ENCODE measurements around the gene JAZF1.
"Not testable (repeated sequence)": the region's sequence is repeated elsewhere in the genome, so short reads cannot be mapped to it uniquely, and the experiment has no call there.

The JAZF1 gene

DNA sequence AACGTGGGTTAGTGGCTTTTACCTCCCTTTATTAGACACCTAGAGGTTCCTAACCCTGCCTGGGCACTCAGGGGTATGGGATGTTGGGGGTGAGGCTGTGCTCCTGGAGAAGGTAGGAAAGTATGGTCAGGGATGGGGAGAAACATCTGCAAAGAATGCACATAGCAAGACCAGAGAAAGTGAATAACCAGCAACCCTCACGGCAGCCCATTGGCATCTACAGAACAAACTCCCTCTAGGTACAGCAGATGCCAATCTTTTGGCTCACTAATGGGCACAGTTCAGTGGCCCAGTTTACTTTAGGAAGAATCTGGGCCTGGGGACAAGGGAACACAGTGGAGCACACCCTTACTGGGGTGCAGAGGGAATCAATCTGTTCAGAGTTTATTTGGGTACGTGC is 143.9 kb downstream of the JAZF1 start:
- DNase-seq, result no peak

DNA sequence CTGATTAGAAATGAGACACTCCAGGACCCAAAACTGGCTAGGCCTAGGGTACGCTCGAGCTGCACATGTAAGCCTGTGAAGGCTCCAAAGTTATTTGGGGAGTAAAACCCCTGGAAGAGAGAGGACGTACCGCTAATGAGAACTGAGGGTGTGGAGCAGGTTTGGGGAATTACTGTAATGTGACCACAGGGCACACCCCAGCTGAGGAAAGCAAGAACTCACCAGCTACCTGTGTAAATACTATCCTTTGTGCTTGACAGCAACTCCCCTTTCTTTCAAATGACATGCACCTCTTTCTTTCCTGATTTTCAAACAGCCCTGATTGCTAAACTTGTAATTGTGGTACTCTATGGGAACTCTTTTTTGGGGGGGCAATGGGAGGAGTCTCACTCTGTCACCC is 147.2 kb downstream of the JAZF1 start:
- DNase-seq, result no peak

DNA sequence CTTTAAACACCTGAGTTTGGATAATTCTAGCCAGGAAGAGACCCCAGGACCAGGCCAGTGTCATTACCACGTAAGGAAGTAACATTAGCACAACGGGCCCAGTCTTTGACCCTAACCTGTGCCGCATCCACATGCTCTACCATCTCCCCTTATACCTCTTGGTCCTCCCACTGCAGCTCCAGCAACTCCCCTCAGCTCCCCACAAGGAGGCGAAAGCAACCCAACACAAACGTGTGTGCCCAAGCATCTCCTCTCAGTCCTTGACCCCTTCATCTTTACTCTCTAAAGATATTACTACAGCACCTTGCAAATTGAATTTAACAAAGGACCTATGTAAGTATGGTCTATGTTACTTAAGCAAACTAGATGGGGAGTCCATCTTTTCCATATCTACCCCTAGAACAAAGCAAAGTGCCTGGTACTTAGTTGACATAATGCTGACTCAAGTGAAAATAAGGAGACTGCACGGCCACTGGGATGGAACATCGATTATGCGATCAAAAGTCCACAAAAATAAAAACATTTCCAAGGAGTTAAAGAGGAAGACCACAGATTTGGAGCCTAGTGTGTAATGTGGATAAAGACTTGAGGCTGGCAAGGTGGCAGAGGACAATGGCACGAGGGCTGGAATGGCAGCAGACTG is 147.7 kb downstream of the JAZF1 start:
- no peak for DNase-seq

DNA sequence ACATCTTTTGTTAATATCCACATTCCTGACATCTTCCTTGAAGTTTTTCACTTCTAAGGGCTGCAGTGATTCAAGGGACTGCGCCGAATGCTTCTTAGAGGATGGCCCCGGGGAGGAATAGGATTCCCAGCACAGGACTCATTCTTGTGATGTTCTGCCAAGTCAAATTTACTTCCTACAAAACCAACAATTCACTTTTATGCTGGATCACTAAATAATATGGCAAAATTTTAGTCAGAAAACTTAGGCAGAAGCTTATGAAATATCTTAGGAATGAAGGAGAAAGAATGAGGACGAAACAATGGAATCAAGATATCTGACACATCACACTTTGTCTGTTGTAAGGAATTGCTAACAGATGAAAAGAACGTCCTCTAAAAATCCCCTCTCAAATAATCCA is 151.5 kb downstream of the JAZF1 start:
- no peak for DNase-seq

DNA sequence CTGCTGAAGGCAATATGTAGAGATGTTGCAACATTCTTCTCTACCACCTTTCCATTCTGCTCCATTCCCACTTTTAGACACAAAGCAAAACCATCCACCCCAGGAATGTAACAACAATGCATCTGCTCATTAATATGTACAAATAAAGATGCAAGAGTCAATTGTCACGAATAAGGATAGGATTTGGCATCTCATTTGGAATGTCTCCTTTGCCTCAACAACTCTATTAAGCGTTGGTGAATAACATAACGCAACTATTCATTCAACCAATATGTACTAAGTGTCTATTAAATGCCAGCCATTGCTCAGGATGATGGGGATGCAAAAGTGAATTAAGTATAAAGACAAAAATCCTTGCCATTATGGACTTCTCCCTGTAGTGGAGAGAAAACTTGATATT is 152.1 kb downstream of the JAZF1 start:
- no peak for DNase-seq

DNA sequence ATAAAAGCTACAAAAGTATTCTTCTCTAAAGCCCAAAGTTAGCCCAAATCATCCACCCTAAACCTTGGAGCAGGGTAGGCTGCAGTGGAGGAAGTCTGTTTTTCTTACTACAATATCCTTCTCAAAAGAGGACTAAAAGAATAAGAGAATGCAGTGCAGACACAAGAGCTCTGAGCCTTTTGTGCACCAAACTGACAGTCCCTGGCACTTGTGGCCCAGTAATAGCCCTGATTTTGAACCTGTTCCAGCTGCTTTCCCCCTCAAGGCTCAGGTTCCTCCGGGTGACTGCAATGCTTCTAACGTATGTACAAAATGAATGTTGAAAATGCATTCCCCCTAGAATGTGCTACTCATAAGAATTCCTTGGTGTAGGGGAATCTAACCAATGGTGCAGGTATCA is 154.4 kb downstream of the JAZF1 start:
- no peak for DNase-seq

DNA sequence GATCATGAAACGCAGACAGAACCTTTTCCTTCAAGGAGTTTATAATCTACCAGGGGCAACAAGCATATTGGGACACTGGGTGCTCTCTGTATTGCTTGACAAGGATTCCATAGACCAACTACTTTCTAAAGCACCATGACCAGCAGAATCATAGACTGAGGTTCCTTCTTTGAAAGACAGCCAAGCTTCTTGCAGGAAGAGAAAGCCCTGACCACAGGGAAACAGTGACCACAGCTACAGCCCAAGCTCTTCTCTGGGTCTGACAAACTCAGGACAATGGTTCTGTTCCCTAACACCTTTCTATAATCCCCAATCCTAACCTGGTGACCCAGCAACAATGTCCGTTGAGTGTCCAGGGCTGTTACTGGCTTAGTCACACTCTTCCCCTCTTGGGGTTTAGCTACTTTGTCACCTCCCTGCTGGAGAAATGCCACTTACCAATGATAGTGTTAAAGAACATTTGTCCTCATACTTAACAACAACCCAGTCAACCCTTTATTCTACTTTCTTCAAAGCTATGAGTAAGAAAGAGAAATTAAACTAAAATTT is 155.7 kb downstream of the JAZF1 start:
- no peak for DNase-seq

DNA sequence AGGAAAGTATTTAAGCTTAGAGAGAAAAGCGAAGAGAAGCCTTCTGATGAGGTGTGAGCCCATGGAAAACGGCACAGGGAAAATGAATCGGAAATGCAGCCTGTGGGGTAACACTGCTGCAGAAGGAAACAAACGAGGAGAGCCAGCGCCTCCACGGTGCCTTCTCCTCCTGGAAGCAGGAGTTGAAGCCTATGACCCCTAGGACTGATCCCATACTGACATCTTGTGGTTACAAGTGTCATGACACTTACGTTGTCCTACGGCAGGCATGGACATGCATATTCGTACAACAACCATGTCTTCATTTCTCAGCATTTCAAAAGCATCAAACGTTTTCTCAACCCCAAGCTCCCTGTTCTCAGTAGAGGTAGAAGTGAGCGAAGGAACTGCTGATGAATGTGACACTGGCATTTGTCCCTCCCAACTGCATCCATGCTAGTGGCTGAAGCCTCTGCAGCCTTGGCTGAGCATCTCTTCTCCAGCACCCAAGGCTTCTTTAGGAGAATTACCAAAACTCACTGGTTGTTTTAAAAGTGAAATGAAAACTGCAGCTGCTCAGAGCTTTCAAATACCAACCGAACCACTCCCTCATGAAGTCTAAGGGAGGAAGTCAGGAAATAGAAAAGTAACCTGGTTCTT is 160.2 kb downstream of the JAZF1 start:
- peak in 3 of 5 donors; percentile 8 to 64 (median 32) for DNase-seq

DNA sequence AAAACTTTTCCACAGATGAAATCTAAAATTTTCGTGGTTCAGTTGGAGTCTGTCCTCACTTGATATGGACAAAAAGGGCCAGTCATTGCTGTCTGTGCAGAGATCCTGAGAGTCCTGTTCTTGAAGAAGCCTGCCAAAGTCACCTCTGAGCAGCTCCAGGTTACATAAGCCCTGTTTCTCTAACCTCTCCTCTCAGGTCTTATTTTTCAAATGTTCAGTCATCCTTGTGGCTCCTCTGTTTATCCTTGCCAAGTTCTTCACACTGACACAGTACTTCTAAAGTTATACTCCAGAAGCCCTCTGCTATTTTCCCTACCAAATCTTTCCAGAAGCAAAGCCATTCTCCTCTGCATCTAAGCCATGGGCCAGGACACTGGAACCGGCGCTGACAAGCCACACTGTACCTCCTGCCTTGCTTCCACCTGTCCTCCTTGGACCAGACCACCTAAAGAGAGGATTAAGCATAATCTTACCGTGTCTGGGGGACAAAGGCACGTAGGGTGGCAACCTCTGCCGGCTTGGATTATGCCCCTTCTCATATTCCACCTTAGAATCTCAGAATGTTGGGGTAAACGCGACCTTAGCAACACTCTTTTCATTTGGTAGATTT is 161.6 kb downstream of the JAZF1 start:
- no peak for DNase-seq

DNA sequence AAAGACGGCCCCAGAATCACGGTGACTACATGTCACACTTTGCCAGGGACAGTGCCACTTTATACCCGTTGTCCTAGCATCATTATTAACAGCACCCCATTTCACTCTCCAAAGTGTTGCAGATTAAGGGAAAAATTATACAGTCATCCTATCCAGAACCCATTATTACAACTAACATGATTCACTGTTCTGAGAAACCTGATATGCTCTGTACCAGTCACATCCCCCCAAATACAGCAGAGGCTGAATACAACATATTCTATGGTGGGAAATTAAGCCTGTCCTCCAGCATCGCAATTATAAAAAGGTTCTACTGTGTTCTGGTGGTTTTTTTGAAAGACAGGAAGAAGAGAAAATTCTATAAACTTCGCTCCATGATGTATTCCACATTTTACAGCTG is 162.1 kb downstream of the JAZF1 start:
- no peak for DNase-seq

DNA sequence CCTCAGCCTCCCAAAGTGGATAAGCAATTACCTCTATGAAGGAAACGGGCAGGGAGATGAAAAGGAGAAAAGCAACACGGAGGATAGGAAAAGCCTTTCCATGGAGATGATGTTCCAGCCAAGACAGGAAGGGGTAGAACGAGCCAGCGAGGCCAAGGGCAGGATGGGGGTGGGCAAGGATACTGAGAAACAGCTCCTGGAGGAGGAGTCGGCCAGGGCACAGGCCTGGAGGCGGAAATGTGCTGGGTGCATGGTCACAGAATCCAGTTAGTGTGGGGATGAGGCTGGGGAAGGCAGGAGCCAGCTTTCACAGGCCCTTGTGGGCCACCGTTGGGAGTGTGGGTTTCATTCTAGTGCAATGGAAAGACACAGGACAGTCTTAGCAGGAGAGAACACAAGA is 162.6 kb downstream of the JAZF1 start:
- DNase-seq, result no peak

DNA sequence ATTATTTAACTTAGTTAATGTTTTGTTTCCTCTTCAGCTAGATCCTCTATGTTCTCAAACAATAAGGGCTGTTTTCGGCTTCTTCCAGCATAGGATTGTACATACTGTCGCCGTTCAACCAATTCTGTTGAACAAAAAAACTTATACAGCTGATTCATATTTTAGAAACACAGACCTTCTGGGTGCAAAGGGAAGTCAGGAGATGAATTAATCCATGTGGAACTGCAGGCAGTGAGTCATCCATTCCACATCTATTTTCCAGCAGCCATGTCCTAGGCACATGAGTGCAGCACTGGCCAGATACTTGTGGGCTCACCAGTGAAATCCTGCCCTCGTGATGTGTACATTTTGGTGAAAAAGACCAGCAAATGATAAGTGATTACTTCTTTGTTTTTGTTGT is 163.2 kb downstream of the JAZF1 start:
- DNase-seq, result no peak

DNA sequence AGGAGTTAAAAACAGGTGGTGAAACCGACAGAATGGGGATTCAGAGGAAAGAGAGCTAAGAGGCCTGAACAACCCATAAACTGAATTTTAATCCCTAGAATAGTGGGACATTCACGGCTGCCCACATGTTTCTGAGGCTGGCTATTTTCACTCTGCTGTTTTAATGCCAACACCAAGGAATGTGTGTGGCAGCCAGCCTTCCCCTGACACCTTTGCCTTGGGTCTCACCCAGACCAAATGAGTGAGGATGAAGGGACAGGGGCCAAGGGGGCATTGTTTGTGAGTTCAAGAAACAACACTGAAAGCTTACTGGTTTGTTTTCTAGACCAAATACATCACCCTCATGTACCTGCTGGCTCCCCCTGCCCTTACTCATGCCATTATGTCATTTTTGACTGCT is 164.3 kb downstream of the JAZF1 start:
- DNase-seq, result no peak

DNA sequence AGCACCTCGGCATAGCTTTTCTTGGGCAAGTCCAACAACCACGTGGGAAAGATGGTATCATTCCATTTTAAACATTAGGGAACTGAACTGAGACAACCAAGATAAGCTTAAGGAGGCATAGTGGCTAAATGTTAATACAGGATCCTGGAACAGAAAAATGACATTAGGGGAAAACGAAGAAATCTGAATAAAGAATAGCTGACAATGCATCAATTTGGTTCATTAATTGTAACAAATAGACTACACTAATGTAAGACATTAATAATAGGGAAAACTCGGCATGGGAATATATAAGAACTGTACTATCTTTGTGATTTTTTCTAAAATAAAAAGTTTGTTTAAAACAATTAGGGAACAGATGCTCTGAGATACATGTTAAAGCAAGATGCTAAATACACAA is 165.4 kb downstream of the JAZF1 start:
- DNase-seq, result no peak

DNA sequence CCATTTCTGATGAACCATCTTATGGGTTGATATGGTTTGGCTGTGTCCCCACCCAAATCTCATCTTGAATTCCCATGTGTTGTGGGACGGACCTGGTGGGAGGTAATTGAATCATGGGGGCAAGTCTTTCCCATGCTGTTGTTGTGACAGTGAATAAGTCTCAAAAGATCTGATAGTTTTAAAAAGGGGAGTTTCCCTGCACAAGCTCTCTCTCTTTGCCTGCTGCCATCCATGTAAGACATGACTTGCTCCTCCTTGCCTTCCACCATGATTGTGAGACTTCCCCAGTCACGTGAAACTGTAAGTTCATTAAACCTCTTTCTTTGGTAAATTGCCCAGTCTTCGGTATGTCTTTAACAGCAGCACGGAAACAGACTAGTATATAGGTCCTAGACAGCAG is 166.3 kb downstream of the JAZF1 start:
- not testable (repeated sequence) for DNase-seq

DNA sequence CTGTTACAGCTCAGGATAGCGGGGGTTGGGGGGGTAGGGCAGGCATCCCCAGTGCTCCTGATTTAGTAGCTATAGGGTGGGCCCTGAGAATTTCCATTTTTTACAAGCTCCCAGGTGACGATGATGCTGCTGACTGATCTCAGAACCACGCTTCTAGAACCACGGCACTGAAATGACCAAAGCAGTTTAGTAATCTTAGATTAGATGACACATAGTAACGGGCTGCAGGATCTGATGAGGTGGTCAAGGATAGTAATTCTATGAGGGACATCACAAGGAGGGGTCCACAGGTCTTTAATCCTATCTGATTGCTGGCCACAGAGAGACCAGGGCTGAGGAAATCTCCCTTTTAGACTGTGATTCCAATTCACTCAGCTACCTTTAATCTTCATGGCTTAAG is 167.2 kb downstream of the JAZF1 start:
- no peak for DNase-seq

DNA sequence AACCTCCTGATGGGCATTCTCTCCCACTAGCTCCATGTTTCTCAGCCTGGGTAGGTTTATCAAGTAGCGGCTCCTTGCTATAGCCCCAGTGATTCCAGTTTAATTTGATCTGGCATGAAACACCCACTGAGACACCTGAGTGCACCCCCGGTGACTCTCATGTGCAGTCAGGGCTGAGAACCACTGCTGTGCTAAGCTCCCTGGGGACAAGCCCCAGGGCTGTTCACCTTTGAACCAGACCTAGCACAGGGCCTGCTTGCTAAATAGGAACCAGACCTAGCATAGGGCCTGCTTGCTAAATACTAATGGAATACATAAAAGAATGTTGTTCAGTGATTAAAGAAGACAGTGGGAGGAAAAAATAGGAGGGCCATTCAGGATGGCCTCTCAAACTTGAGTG is 167.6 kb downstream of the JAZF1 start:
- no peak for DNase-seq

DNA sequence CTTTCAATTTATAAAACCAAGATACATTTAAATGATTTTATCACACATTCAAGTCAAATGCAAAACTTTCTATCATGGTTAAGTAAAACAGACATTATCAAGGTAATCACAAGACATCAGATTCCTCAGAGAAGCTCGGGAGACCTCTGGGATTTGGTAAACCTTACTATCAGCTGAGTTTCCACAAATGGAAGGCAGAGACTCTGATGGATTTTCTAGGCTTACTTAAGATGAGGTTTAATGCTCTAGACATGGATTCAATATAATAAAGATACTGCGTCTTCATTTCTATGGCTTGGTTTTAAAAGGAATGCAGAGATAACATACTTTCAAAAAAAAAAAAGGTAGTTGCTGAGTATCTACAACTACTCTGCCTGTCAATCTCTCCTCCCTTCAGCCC is 171.7 kb downstream of the JAZF1 start:
- DNase-seq, result no peak

DNA sequence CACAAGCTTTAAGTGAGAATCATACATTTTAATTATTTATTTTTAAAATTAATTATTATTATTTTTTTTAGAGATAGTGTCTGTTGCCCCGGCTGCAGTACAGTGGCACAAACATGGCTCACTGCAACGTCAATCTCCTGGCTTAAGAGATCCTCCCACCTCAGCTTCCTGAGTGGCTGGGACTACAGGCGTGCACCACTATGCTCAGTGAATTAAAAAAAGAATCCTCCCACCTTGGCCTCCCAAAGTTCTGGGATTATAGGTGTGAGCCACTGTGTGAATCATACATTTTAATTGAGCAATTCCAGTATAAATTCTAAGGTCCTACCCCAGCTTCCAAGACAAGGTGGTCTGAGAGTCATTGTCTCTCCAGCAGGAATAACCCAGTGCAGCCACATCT is 172.4 kb downstream of the JAZF1 start:
- no peak for DNase-seq

DNA sequence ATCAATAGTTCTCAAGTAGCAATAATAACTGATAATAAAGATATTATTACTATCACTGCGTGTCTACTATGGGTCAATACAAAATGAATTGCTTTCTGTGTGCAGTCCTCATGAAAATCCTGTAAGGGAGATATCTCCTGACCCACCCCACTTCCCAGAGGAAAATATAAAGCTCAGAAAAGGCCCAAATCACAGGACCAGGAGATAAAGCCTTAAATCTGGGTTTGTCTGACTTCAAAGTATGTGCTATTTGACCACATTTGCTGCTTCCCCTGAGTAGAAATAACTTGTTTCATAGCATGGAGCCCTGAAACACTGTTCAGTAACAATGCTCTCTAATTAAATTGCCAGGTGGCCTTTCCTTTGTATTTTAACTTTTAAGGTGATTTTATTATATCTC is 174.1 kb downstream of the JAZF1 start:
- no peak for DNase-seq

DNA sequence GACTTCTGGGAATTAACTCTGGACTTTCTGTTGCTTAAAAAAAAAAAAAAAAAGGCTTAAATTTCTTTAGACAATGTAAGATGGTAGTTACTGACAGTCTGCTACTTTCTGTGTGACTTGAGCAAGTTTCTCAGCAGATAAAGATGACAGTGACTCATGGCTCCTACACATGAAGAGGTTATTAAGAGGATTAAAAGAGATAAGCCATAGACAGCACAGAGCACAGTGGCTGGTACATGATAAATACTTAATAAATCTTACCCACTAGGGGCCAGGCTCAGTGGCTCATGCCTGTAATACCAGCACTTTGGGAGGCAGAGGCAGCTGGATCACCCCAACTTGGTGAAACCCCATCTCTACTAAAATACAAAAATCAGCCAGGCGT is 174.8 kb downstream of the JAZF1 start:
- DNase-seq, result no peak

DNA sequence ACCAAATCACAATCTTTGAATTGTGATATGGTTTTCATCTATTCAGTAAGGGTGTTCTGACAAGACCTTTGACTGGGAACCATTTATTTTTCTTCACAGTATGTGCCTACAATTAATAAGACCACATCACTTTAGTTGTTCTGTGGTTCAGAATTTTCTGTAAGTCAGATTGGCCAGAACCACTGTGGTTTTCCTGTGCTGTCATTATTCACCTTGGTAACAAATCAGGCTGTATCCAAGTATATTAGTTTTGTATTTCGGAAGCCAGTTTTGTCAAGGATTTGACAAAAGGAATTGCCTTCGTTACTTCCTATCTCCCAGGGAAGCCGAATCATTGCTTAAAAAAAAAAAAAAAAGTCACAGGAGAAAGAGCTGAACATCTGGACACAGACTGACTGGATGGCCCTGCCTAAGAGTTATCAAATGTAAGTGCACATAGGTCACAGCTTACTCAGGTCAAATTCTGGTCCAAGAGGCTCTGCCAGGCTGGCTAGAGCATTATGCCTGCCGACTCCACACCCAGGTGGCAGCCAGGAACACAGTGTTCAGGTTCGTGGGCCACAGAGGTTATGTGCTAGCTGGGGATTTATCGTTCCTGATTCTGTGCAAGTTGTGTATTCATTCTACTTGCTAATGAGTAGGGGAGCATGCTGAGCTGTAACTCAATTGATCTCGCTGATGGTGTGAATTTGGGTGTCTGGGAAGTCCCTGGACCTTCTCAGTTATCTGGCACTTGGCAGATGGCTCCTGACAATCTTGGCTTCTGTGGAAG is 175.3 kb downstream of the JAZF1 start:
- DNase-seq, result no peak

DNA sequence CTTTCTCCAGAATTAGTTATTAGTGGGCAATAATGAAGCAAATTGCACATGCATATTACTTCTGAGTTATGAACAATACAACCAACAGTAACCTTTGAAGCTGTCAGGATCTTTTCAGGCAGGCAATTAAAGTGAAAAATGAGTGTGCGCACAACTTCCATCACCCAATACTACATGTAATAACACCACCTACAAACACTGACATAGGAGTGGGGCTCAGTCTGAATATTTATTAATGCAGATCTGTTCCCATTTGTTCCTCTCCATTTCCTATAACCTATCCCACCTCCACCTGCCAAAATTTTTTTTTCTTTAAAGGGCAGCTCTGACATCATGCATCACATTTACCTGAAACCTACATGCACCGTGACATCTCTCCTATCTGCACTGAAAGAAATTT is 177.2 kb downstream of the JAZF1 start:
- DNase-seq, result no peak

DNA sequence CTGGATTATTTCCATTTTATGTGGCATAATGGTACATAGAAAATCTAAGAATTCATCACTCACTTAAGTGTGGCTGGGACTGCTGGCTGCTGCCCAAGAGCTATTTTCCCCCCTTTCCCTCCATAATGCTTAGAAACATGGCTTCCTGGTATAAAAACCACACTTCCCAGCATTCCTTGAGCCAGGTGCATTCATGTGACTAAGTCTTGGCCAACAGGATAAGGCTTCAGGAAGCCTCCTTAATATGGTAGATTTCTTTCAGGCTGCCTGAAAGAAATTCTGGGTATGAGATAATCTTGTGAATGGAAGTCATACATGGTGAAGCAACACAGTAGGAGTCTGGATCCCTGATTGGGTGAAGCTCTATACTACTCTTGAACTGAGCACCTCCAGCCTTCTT is 178.0 kb downstream of the JAZF1 start:
- DNase-seq, result no peak

All from T-helper 1 cell (primary cell).